22Rv1 (cell line): ENCODE results near the gene STOX2.

Source experiments
- ZFX ChIP-seq: fragments of 450-650 bp; IDR thresholded peaks from 2 replicates; pipeline ENCODE4 v1.6.1; 2017; ENCODE audit warnings: antibody characterized with exemption, borderline replicate concordance
- TF ChIP-seq, protein P1 (sequence below): fragments of 450-650 bp; IDR thresholded peaks from 2 replicates; pipeline ENCODE4 v1.5.1; 2017; ENCODE audit warnings: mild to moderate bottlenecking

GRCh38 chr4:183996868-183997267, 91.8 kb downstream of the STOX2 start:
- TF ChIP-seq, protein P1, sequence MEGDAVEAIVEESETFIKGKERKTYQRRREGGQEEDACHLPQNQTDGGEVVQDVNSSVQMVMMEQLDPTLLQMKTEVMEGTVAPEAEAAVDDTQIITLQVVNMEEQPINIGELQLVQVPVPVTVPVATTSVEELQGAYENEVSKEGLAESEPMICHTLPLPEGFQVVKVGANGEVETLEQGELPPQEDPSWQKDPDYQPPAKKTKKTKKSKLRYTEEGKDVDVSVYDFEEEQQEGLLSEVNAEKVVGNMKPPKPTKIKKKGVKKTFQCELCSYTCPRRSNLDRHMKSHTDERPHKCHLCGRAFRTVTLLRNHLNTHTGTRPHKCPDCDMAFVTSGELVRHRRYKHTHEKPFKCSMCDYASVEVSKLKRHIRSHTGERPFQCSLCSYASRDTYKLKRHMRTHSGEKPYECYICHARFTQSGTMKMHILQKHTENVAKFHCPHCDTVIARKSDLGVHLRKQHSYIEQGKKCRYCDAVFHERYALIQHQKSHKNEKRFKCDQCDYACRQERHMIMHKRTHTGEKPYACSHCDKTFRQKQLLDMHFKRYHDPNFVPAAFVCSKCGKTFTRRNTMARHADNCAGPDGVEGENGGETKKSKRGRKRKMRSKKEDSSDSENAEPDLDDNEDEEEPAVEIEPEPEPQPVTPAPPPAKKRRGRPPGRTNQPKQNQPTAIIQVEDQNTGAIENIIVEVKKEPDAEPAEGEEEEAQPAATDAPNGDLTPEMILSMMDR = no peak
- no peak for TF ChIP-seq ZFX
